Progenitor cell of endocrine pancreas (in vitro differentiated cells): ENCODE results near the gene ADAM10. TPM values are rescaled to one million over a fixed set of nuclear protein-coding genes. Genes with fewer than 3 reads are reported as not detected.

Source experiments
- DNase-seq: peaks from one replicate; pipeline ENCODE4 v3.0.0; 2021; ENCODE audit warnings: low spot score; ENCODE audit not compliant: unreplicated experiment
- H3K27ac Mint-ChIP-seq: 2 replicates; pipeline ENCODE4 v1.8.0; 2021; ENCODE audit warnings: mild to moderate bottlenecking, moderate library complexity, mixed read lengths
- H3K27me3 Mint-ChIP-seq: 2 replicates; pipeline ENCODE4 v1.8.0; 2021; ENCODE audit warnings: mixed read lengths
- H3K36me3 Mint-ChIP-seq: 2 replicates; pipeline ENCODE4 v1.8.0; 2022; ENCODE audit warnings: mixed read lengths; ENCODE audit not compliant: insufficient read depth
- H3K4me1 Mint-ChIP-seq: 2 replicates; pipeline ENCODE4 v1.8.0; 2021; ENCODE audit warnings: low read depth, mixed read lengths
- H3K4me3 Mint-ChIP-seq: 2 replicates; pipeline ENCODE4 v1.8.0; 2021; ENCODE audit warnings: low read depth, mild to moderate bottlenecking, moderate library complexity, mixed read lengths
- H3K9me3 Mint-ChIP-seq: 2 replicates; pipeline ENCODE4 v1.8.0; 2021; ENCODE audit warnings: low read depth, mixed read lengths
- total RNA-seq: library from RNA; stranded (reverse); gene quantifications from 2 replicates; pipeline ENCODE4 v1.2.1, GENCODE V29; 2021
- TF ChIP-seq, protein P1 (sequence below): fragments of 200-600 bp; sonication (generic); IDR thresholded peaks from one replicate; pipeline ENCODE4 v1.5.0; 2021; ENCODE audit warnings: antibody characterized with exemption, mild to moderate bottlenecking; ENCODE audit not compliant: unreplicated experiment

The ADAM10 gene
- total RNA-seq, 1 donor from 2014 or later: 237 TPM

DNA sequence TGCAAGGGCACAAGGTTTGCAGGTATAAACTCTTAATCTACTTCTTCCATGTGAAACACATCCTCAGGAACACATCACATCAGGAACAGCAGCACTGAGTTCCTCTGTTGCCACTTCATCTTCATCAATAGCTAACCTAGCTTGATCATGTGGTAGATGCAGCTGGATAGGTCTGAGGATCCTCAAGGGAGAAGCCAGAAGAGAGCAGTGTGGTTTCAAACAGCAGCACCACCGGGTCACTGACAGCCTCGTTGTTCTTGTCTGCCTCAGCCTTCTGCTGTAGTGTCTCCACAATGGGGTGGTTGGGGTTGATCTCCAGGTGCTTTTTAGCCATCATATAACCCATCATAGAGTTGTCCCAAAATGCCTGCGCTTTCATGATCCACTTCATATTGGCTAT, 58.8 kb downstream of the ADAM10 start:
- Mint-ChIP-seq H3K27me3 (no peaks in the 10 kb centered on the region), H3K9me3 (peaks cover 5% of the 10 kb centered on the region), H3K27ac (no peak overlapping the region), H3K4me1 (no peaks in the 10 kb centered on the region), H3K4me3 (no peak overlapping the region), H3K36me3 (peaks cover 19% of the 10 kb centered on the region)
- no peak for DNase-seq
- TF ChIP-seq, protein P1, sequence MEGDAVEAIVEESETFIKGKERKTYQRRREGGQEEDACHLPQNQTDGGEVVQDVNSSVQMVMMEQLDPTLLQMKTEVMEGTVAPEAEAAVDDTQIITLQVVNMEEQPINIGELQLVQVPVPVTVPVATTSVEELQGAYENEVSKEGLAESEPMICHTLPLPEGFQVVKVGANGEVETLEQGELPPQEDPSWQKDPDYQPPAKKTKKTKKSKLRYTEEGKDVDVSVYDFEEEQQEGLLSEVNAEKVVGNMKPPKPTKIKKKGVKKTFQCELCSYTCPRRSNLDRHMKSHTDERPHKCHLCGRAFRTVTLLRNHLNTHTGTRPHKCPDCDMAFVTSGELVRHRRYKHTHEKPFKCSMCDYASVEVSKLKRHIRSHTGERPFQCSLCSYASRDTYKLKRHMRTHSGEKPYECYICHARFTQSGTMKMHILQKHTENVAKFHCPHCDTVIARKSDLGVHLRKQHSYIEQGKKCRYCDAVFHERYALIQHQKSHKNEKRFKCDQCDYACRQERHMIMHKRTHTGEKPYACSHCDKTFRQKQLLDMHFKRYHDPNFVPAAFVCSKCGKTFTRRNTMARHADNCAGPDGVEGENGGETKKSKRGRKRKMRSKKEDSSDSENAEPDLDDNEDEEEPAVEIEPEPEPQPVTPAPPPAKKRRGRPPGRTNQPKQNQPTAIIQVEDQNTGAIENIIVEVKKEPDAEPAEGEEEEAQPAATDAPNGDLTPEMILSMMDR: no peak

DNA sequence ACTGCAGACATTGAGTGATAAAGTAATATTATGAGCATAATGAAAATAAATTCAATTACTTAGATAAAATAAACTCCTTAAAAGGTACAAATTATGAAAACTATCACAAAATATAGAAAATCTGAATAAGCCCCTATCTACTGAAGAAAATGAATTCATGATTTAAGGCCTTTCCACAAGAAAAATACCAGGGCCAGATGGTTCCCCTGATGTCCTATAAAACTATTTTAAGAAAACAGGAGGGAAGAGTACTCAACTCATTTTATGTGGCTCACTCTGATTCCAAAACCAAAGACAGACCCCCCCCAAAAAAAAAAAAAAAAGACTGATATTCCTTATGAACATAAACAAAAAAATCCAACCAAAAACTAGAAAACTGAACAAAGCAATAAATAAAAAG, 59.9 kb downstream of the ADAM10 start:
- Mint-ChIP-seq H3K4me1 (peaks cover 1% of the 10 kb centered on the region), H3K27me3 (no peaks in the 10 kb centered on the region), H3K36me3 (peaks cover 19% of the 10 kb centered on the region), H3K9me3 (peaks cover 5% of the 10 kb centered on the region), H3K4me3 (no peak overlapping the region), H3K27ac (no peak overlapping the region)
- no peak for DNase-seq
- TF ChIP-seq, protein P1: no peak

DNA sequence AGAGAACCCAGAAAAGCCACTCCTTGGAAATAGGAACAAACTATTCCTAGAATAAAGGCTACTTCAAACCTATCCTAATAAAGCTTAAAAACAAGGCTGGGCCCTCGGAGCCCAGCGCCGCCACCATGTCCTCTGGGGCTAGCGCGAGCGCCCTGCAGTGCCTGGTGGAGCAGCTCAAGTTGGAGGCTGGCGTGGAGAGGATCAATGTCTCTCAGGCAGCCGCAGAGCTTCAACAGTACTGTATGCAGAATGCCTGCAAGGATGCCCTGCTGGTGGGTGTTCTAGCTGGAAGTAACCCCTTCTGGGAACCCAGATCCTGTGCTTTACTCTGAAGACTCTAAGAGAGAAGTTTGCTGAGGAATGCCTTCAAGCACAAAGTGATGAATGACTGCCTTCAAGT, 63.2 kb downstream of the ADAM10 start:
- DNase-seq: no peak
- no peaks in the 10 kb centered on the region for H3K9me3 Mint-ChIP-seq
- peaks cover 7% of the 10 kb centered on the region for H3K4me1 Mint-ChIP-seq
- TF ChIP-seq, protein P1: no peak
- H3K36me3 Mint-ChIP-seq: peaks cover 8% of the 10 kb centered on the region
- H3K27ac Mint-ChIP-seq: no peak overlapping the region
- H3K4me3 Mint-ChIP-seq: no peak overlapping the region
- no peaks in the 10 kb centered on the region for H3K27me3 Mint-ChIP-seq

DNA sequence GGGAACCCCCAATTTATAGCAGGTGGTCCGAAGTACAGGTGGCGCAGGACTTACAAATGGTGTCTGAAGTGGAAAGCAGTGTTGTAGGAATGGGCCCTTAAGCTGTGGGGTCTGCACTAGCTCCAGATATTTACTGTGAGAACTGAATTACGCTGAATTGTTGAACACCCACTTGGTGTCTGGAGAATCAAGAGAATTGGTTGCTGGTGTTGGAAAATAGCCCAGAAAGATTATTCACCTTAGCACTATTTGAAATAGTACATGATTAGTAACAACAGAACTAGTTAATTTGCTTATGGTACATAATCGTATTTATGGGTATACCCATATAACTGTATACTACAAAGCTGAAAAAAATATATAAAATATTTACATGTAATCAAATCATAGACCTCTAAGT, 64.8 kb downstream of the ADAM10 start:
- Mint-ChIP-seq H3K4me1 (peaks cover 7% of the 10 kb centered on the region), H3K4me3 (no peak overlapping the region), H3K9me3 (no peaks in the 10 kb centered on the region), H3K27me3 (no peaks in the 10 kb centered on the region), H3K36me3 (peaks cover 6% of the 10 kb centered on the region), H3K27ac (peak overlapping the region; percentile 90)
- DNase-seq: no peak
- TF ChIP-seq, protein P1: no peak

DNA sequence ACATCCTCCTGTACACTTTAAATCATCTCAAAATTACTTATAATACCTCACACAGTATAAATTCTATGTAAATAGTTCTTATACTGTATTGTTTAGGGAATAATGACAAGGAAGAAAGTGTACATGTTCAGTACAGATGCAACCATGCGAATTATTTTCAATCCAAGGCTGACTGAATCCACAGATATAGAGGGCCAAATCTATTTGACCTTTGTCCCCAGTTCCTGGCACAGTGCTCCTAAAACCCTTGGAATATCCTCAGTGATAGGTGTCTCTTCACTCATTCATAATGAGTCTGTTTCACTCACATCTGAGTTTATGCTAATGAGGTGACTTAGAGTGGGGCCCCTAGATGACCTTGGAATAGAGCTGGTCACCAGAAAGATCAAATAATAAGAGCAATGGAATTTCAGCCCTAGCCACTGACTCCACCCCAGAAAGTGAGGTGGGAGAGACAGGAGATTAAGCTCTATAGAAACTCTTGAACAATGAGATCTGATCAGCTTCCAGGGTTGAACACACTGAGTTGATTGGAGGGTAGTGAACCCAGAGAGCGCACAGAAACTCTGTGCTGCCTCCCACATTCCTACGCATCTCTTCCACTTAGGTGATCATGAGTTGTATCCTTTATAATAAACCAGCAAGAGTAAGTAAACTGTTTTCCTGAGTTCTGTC, 65.3 kb downstream of the ADAM10 start:
- Mint-ChIP-seq H3K4me1 (peaks cover 7% of the 10 kb centered on the region), H3K4me3 (no peak overlapping the region), H3K9me3 (no peaks in the 10 kb centered on the region), H3K27me3 (no peaks in the 10 kb centered on the region), H3K27ac (peak overlapping the region; percentile 90), H3K36me3 (peaks cover 6% of the 10 kb centered on the region)
- TF ChIP-seq, protein P1: no peak
- DNase-seq: no peak
